GM21529 (cell line): ENCODE data around the gene IL17RE.
A peak's percentile ranks its signal among the peaks of the same experiment; 100 is the strongest.

Experiments
- ATAC-seq: cut with Tn5 transposase; IDR thresholded peaks from one replicate; pipeline ENCODE4 v1.9.1; 2021; ENCODE audit not compliant: unreplicated experiment

IL17RE gene

DNA sequence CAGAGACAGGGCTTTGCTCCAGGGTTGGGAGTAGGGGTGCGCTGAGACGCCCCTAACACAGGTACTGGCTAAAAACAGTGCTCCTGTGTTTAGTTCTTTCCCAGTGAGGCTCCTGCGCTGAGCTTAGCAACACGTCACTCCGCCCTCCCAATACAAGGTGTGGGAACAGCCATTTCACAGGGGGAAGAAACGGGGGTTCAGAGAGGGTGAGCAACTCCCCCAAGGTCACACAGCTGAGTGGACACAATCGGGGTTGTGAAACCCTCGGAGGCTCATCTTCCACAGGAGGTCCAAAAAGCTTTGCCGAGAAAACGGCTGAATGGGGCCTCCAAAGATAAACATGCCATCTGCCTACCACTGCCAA, 48.9 kb downstream of the IL17RE start:
- peak; percentile 15 for ATAC-seq

DNA sequence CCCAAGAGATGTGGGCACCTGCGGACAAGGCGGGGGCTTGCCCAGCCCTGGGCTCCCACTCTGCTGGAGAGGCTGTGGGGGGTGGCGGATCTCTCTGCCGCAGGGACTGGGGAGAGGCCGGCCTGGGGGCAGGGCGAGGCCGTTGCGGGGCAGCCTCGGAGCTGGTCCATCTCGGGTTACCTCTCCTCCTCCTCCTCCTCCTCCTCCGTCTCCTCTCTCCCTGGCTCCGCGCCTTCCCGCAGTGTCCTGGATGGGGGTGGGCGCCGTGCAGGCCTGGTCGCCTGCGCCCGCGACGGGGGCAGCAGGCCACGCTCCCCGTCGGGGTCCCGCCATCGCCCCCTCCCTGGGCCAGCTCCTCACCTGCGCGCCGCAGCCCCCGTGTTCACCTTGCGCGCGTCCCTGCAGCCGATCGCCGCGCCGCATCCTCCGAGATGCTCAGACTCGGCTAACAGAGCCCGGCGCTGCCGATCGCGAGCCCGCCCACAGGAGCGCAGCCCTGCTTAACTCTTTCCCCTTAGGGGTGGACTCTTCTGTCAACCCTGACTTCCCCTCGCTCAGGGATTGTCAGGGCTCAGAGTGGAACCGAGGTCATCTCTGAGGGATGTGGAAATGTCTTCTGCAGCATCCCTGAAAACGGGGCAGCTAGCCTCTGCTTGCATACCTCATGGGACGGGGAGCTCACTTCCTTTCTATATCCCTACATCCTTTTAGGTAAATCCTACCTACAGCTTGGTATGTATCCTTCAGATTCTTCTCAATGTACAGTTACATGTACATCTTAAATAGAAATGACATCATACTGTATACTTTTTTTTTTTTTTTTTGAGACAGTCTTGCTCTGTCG, 49.5 kb downstream of the IL17RE start, which contains the start of gene PRRT3:
TSS of gene PRRT3 (minus strand) at position 447 of the 844 bp plus-strand sequence. CDS start 2,293 bp downstream, outside the sequence.
- ATAC-seq: peak; percentile 71

DNA sequence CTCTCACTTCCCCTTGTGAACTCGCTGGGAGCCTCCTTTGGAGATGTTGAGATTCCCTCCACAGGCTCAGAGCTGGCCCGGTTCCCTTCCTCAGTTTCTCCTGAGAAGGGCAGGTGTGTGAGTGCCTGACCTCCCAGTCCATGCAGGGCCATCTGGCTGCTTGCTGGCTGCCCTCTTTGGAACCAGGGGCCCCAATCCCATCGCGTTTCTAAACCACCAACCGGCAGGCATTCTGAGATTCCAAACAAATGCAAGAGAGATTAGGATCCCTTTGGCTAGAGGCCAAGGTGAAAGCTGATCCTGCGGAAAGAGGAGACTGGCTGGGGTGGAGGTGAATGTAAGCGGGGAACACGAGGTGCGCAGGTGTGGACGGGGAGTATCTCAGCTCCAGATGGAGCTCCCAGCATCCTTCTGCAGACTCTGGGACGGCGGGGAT, 52.4 kb downstream of the IL17RE start:
- ATAC-seq: no peak

DNA sequence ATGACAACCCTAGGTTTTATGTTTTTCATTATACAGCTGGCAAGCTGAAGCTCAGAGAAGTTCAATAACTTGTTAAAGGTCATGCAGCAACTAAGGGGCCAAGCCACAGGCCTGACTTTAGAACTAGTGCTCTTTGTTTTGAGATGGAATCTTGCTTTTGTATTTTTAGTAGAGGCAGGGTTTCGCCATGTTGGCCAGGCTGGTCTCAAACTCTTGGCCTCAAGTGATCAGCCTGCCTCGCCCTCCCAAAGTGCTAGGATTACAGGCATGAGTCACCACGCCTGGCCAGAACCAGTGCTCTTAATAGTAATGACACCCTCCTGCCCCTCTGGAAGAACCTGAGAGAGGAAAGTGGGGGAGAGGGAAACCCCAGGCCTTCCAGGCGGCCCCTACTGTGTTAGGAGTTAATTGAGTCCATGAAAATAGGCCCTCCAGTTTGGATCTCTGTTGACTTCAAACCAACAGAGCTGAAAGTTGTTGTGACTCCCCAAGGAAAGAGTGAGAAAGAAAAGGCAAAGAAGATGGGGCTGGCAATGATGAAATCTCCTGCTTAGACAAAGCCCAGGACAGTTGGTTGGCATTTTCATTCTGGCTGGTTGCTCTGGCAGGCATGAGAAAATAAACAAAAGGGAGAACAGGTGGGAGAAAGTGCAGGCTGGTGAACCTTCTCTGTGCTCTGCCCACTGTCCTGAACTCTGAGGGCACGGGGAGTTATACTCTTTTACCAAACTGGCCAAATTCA, 53.1 kb downstream of the IL17RE start:
- ATAC-seq: no peak

DNA sequence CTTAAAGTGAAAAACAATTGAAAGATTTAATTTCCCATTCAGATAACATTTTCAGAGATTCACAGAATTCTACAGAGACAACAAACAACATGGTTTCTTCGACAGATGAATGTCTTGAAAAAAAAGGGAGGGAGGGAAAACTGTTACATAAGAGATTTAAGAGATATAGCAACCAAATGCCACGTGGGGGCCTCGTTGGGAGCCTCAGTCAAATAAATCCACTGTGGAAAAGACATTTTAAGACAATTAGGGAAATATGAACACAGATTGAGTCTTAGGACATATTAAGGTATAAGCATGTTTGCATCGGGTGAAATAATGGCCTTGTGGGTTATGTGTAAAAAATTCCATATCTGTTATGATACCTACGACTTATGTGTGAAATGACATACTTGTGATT, 54.6 kb downstream of the IL17RE start:
- ATAC-seq: no peak

DNA sequence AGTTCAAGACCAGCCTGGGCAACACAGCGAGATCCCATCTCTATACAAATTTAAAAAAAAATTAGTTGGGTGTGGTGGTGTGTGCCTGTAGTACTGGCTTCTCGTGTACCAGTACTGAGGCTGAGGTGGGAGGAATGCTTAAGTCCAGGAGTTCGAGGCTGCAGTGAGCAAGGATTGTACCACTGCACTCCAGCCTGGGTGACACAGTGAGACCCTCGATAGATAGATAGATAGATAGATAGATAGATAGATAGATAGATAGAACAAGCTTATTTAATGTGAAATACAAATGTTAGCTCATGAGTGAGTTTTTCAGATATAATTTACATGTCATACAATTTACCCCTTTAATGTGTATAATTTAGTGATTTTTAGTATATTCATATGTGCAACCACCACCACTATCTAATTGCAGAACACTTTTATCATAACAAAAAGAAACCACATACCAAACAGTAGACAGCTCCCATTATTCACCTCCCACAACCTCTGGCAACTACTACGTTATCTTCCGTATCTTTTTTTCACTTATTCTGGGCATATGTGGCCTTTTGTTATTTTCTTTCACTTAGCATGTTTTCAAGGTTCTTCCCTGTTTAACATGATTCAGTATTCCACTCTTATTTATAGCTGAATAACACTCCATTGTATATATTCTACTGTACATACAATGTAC, 62.7 kb downstream of the IL17RE start:
- no peak for ATAC-seq
